Pericardium fibroblast (primary cell): Measurements from ENCODE around the gene STRN. TPM values are rescaled to one million over a fixed set of nuclear protein-coding genes. Genes with fewer than 3 reads are reported as not detected.

Experiments
- total RNA-seq: library from RNA; depleted of rRNA; stranded (reverse); fragments of >200 nt; gene quantifications from 2 replicates; pipeline ENCODE4 v1.2.3, GENCODE V29; 2015

Gene STRN, protein sequence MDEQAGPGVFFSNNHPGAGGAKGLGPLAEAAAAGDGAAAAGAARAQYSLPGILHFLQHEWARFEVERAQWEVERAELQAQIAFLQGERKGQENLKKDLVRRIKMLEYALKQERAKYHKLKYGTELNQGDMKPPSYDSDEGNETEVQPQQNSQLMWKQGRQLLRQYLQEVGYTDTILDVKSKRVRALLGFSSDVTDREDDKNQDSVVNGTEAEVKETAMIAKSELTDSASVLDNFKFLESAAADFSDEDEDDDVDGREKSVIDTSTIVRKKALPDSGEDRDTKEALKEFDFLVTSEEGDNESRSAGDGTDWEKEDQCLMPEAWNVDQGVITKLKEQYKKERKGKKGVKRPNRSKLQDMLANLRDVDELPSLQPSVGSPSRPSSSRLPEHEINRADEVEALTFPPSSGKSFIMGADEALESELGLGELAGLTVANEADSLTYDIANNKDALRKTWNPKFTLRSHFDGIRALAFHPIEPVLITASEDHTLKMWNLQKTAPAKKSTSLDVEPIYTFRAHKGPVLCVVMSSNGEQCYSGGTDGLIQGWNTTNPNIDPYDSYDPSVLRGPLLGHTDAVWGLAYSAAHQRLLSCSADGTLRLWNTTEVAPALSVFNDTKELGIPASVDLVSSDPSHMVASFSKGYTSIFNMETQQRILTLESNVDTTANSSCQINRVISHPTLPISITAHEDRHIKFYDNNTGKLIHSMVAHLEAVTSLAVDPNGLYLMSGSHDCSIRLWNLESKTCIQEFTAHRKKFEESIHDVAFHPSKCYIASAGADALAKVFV
- 7.9 and 12.0 TPM in 2 replicates for total RNA-seq

DNA sequence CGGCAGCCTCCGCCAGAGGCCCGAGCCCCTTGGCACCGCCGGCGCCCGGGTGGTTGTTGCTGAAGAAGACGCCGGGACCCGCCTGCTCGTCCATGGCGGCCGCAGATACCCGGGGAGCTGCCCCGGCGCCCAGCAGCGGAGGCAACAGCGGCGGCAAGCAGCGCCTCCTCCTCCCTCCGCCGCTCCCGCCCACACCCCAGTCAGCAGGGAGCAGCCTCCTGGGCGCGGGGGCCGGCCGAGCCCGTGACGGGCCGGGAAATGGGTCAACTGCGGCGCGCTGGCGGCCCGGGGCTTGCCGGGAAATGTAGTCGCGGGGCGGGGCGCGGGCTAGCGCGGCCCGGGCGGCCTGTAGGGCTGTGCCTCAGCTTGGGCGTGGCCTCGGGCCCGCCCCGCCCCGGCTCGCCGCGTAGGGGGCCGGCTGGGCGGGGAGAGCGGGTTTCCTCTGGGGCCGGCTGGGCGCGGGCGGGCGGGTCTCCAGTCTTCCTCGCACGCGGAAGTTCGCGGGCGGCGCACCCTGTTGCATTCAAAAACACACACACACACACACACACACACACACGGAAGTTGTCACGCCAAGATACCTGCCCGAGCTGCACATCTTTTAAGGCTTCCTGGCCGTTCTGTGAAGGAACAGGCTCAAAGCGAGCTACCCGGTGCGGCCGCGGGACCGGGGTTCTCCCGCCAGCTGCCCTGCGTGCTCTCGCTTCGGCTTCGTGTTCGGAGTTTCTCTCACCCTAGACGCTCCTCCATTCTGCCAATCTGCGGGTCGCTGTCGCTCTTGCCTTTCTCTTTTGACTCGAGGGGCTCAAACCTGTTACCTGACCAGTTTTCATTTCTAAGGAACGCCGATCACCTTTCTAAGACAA lies at the start of gene STRN:
Gene STRN (minus strand): TSS at position 167 of the 866 bp plus-strand sequence. CDS start 73 bp downstream, at position 94.

Other genes starting within 250 kb of the STRN start
- gene HEATR5B, start 117.8 kb upstream of the STRN start, total RNA-seq, result 7.5 and 9.2 TPM in 2 replicates
- gene GPATCH11, start 118.0 kb upstream of the STRN start, total RNA-seq, result 2.6 and 5.8 TPM in 2 replicates
- gene EIF2AK2, start 190.4 kb upstream of the STRN start, total RNA-seq, result 12.3 and 19.3 TPM in 2 replicates
- gene SULT6B1, start 222.1 kb upstream of the STRN start, total RNA-seq, result not detected in 2 replicates
- gene CEBPZOS, start 230.0 kb upstream of the STRN start, total RNA-seq, result 17.2 and 21.6 TPM in 2 replicates